SK-N-SH (cell line): ENCODE measurements around the gene SIX5. TPM values are rescaled to one million over a fixed set of nuclear protein-coding genes. Genes with fewer than 3 reads are reported as not detected.

Experiments
- CTCF ChIA-PET: fragments of 300-600, 350-600 bp; formaldehyde crosslinking; extraction: SDS; loops from one replicate; lab custom pipeline; 2021; lab: Yijun Ruan, JAX
- POLR2A ChIA-PET: fragments of 350-600 bp; sonication (Branson Sonifier 250); formaldehyde crosslinking; extraction: SDS; loops from one replicate; lab custom pipeline; 2020; ENCODE audit warnings: antibody characterized with exemption, inconsistent platforms; lab: Yijun Ruan, JAX
- DNase-seq: peaks from one replicate; pipeline ENCODE4 v3.0.0; 2012
- H2AFZ ChIP-seq: fragments of 200-600 bp; sonication (generic); 2 replicates; pipeline ENCODE4 v1.8.1; 2016; ENCODE audit warnings: antibody characterized with exemption, mild to moderate bottlenecking, low read depth
- H3F3A ChIP-seq: fragments of 200-600 bp; sonication (generic); replicated peaks from 2 replicates; pipeline ENCODE3; 2016; ENCODE audit warnings: antibody characterized with exemption, mild to moderate bottlenecking; ENCODE audit not compliant: insufficient read depth
- H3K27ac ChIP-seq, 2 experiments: fragments of 200-500 bp in 1 of 2; fragments of 200-600 bp in 1 of 2; sonication (Bioruptor generic) in 1 of 2; sonication (generic), shearing (Covaris generic) in 1 of 2; 2 replicates each; pipeline versions ENCODE4 v1.5.1 to v1.6.1; 2014 to 2016; ENCODE audit warnings: low read depth in 2 of 2, inconsistent platforms in 1 of 2, low read length in 1 of 2, mild to moderate bottlenecking in 1 of 2, mixed read lengths in 1 of 2
- H3K27me3 ChIP-seq: fragments of 200-600 bp; sonication (generic), shearing (Covaris generic); 2 replicates; pipeline ENCODE4 v1.6.1; 2016; ENCODE audit warnings: mixed run types; ENCODE audit not compliant: insufficient read depth
- H3K36me3 ChIP-seq, 2 experiments: fragments of 200-500 bp in 1 of 2; fragments of 200-600 bp in 1 of 2; sonication (Bioruptor generic) in 1 of 2; sonication (generic) in 1 of 2; replicated peaks in 1 of 2; 2 replicates each; pipeline versions ENCODE3 to v1.5.1; 2014 to 2016; ENCODE audit warnings: low read length in 1 of 2, mild to moderate bottlenecking in 1 of 2; ENCODE audit not compliant: insufficient read depth in 2 of 2, control insufficient read depth in 1 of 2
- H3K4me1 ChIP-seq, 2 experiments: fragments of 200-500 bp in 1 of 2; fragments of 200-600 bp in 1 of 2; sonication (Bioruptor generic) in 1 of 2; sonication (generic), shearing (Covaris generic) in 1 of 2; 2 replicates each; pipeline versions ENCODE4 v1.5.1 to v1.6.1; 2014 to 2016; ENCODE audit warnings: low read depth in 1 of 2, low read length in 1 of 2, mixed run types in 1 of 2; ENCODE audit not compliant: insufficient read depth in 2 of 2, control insufficient read depth in 1 of 2
- H3K4me2 ChIP-seq: fragments of 200-600 bp; sonication (generic), shearing (Covaris generic); 2 replicates; pipeline ENCODE4 v1.6.1; 2017; ENCODE audit warnings: mixed run types
- H3K4me3 ChIP-seq, 2 experiments: fragments of 200-500 bp in 1 of 2; fragments of 200-600 bp in 1 of 2; sonication (Bioruptor generic) in 1 of 2; sonication (generic), shearing (Covaris generic) in 1 of 2; 2 replicates each; pipeline versions ENCODE4 v1.5.1 to v1.8.1; 2014 to 2016; ENCODE audit warnings: low read depth in 2 of 2, inconsistent platforms in 1 of 2, low read length in 1 of 2, mild to moderate bottlenecking in 1 of 2, mixed read lengths in 1 of 2, moderate library complexity in 1 of 2
- H3K79me2 ChIP-seq: fragments of 200-600 bp; sonication (generic); 2 replicates; pipeline ENCODE4 v1.8.1; 2017; ENCODE audit warnings: mild to moderate bottlenecking; ENCODE audit not compliant: insufficient read depth
- H3K9ac ChIP-seq: fragments of 200-600 bp; sonication (generic); 2 replicates; pipeline ENCODE4 v1.6.1; 2017; ENCODE audit warnings: mixed run types
- H3K9me2 ChIP-seq: fragments of 200-600 bp; sonication (generic); 2 replicates; pipeline ENCODE4 v1.6.1; 2017; ENCODE audit warnings: mixed run types
- H3K9me3 ChIP-seq: fragments of 200-600 bp; sonication (generic); 2 replicates; pipeline ENCODE4 v1.6.1; 2017; ENCODE audit warnings: mixed run types, mild to moderate bottlenecking, moderate library complexity
- H4K20me1 ChIP-seq: fragments of 200-600 bp; sonication (generic); 2 replicates; pipeline ENCODE4 v1.6.1; 2017; ENCODE audit warnings: mild to moderate bottlenecking, mixed run types; ENCODE audit not compliant: insufficient read depth
- CTCF ChIP-seq: fragments of 200-600 bp; sonication (generic); IDR thresholded peaks from 2 replicates; pipeline ENCODE4 v1.6.1; 2017; ENCODE audit warnings: antibody characterized with exemption, mild to moderate bottlenecking, moderate library complexity
- FOSL2 ChIP-seq: IDR thresholded peaks from 2 replicates; pipeline ENCODE4 v1.4.0; 2012; ENCODE audit warnings: low read depth, mild to moderate bottlenecking, moderate library complexity, borderline replicate concordance
- FOXM1 ChIP-seq: IDR thresholded peaks from 2 replicates; pipeline ENCODE4 v1.4.0; 2012; ENCODE audit warnings: low read depth, mild to moderate bottlenecking
- MAX ChIP-seq: IDR thresholded peaks from 2 replicates; pipeline ENCODE4 v1.4.0; 2012; ENCODE audit warnings: low read depth
- MXI1 ChIP-seq: IDR thresholded peaks from 2 replicates; pipeline ENCODE4 v1.6.1; 2012; ENCODE audit warnings: mild to moderate bottlenecking, low read depth, low read length, improper control_type of control experiment
- PBX3 ChIP-seq: IDR thresholded peaks from 2 replicates; pipeline ENCODE4; 2012
- RFX5 ChIP-seq: IDR thresholded peaks from 2 replicates; pipeline ENCODE4 v1.6.1; 2012; ENCODE audit warnings: mild to moderate bottlenecking, improper control_type of control experiment, low read length
- TCF12 ChIP-seq: IDR thresholded peaks from 2 replicates; pipeline ENCODE4 v1.4.0; 2012
- USF1 ChIP-seq: IDR thresholded peaks from 2 replicates; pipeline ENCODE4 v1.4.0; 2012; ENCODE audit warnings: low read depth, borderline replicate concordance
- WGBS: methylation state at CpG from one replicate; pipeline ENCODE4 v1.1.6; 2017; ENCODE audit warnings: low lambda C conversion rate; 5-methylcytosine and 5-hydroxymethylcytosine counted together
- polyA plus RNA-seq, 3 experiments: library from polyadenylated mRNA; depleted of rRNA; stranded (reverse); fragments of >200 nt; gene quantifications; 2 replicates each; pipeline ENCODE4 v1.2.3, GENCODE V29; 2012

The SIX5 gene
- polyA plus RNA-seq, 1 of the 3 experiments (the other 2 are of a cell fraction), result 8.4 TPM

- TF ChIP-seq FOSL2 (no peak), PBX3 (no peak), MAX (no peak), MXI1 (no peak), CTCF (no peak), RFX5 (no peak), USF1 (no peak)
- TF ChIP-seq, all 33 proteins: peak for 0
These were observed 3.9 kb downstream of the SIX5 start (continued) for GRCh38 chr19:45764945-45765701.

GRCh38 chr19:45764475-45764874 is 4.6 kb downstream of the SIX5 start:
- no peak overlapping the region for H3K9ac ChIP-seq
- H2AFZ ChIP-seq, result no peak overlapping the region
- DNase-seq, result peak; percentile 36
- H4K20me1 ChIP-seq, result no peaks in the 10 kb centered on the region
- POLR2A ChIA-PET, result no interaction called here
- TF ChIP-seq MAX (no peak), FOSL2 (no peak), FOXM1 (no peak), TCF12 (no peak)
- peaks cover 3% of the 10 kb centered on the region for H3F3A ChIP-seq
- peaks cover 0 to 17% of the 10 kb centered on the region in 2 experiments; a peak in 1 of 4 replicates for H3K4me1 ChIP-seq
- H3K9me3 ChIP-seq, result no peaks in the 10 kb centered on the region
- H3K36me3 ChIP-seq, result no peaks in the 10 kb centered on the region
- H3K9me2 ChIP-seq, result no peaks in the 10 kb centered on the region
- WGBS, result 88% methylated on average over 5 of the region's 6 CpGs
- H3K27me3 ChIP-seq, result no peaks in the 10 kb centered on the region
- no peaks in the 10 kb centered on the region for H3K79me2 ChIP-seq
- H3K27ac ChIP-seq, result no peak overlapping the region
- H3K4me3 ChIP-seq, result no peak overlapping the region
- no peak overlapping the region for H3K4me2 ChIP-seq
- CTCF ChIA-PET, result interaction anchor here (1.4 kb wide), 1 partner anchor 35 kb away, joined by 3 read pairs; no protein-coding TSS in a partner anchor
